B cell (primary cell): ENCODE data around the gene C1orf87. TPM values are rescaled to one million over a fixed set of nuclear protein-coding genes. Genes with fewer than 3 reads are reported as not detected.

Experiments used
- ATAC-seq: fragments of 200-7000 bp; cut with Tn5 transposase; one replicate; pipeline ENCODE4 v1.10.0; 2021; ENCODE audit warnings: low read depth, mild to moderate bottlenecking, moderate number of reproducible peaks, moderate library complexity
- CTCF ChIA-PET: fragments of 350-600 bp; sonication (Branson Sonifier 250); formaldehyde crosslinking; loops from one replicate; lab custom pipeline; 2021; ENCODE audit warnings: antibody characterized with exemption, inconsistent platforms; lab: Charles Lee
- POLR2A ChIA-PET: fragments of 350-600 bp; sonication (Branson Sonifier 250); formaldehyde crosslinking; loops from one replicate; lab custom pipeline; 2021; ENCODE audit warnings: antibody characterized with exemption; lab: Charles Lee
- DNase-seq: peaks from one replicate; pipeline ENCODE4 v3.0.0; 2013
- H2AFZ ChIP-seq: 2 replicates; pipeline ENCODE4 v1.6.1; 2012; ENCODE audit warnings: mild to moderate bottlenecking, low read depth, low read length; ENCODE audit not compliant: insufficient read depth, poor library complexity, severe bottlenecking
- H3K27ac ChIP-seq, 2 donors: 1 replicate in 1 of 2; 2 replicates in 1 of 2; pipeline ENCODE4 v1.5.1; 2012 to 2013; ENCODE audit warnings: low read length in 2 of 2, mild to moderate bottlenecking in 2 of 2, moderate library complexity in 1 of 2
- H3K27me3 ChIP-seq, 4 experiments: fragments of 200-600 bp in 1 of 4; sonication (generic) in 1 of 4; replicated peaks in 1 of 4; 1 replicate in 2 of 4; 2 replicates in 2 of 4; pipeline versions ENCODE4 v1.6.1 to v1.7.0; 2013 to 2016; ENCODE audit warnings: low read length in 3 of 4, mild to moderate bottlenecking in 2 of 4, mixed read lengths in 1 of 4, moderate library complexity in 1 of 4; ENCODE audit not compliant: insufficient read depth in 4 of 4, control insufficient read depth in 3 of 4; ENCODE audit errors: control extremely low read depth in 1 of 4
- H3K36me3 ChIP-seq, 2 experiments: replicated peaks in 1 of 2; 1 replicate in 1 of 2; 2 replicates in 1 of 2; pipeline versions ENCODE4 v1.6.1 to v1.7.1; 2013; ENCODE audit warnings: low read length in 1 of 2; ENCODE audit not compliant: insufficient read depth in 2 of 2, control insufficient read depth in 1 of 2; ENCODE audit errors: control extremely low read depth in 1 of 2, extremely low read depth in 1 of 2
- H3K4me1 ChIP-seq, 2 donors: fragments of 200-600 bp in 1 of 2; sonication (generic) in 1 of 2; 1 replicate in 1 of 2; 2 replicates in 1 of 2; pipeline versions ENCODE4 v1.5.1 to v1.6.1; 2013 to 2017; ENCODE audit warnings: low read length in 2 of 2; ENCODE audit not compliant: control insufficient read depth in 2 of 2, insufficient read depth in 2 of 2
- H3K4me2 ChIP-seq: replicated peaks from 2 replicates; pipeline ENCODE3; 2012; ENCODE audit warnings: mild to moderate bottlenecking, low read depth, low read length; ENCODE audit not compliant: poor library complexity, severe bottlenecking
- H3K4me3 ChIP-seq, 5 experiments: fragments of 200-600 bp in 1 of 5; sonication (generic) in 1 of 5; 1 replicate in 3 of 5; 2 replicates in 2 of 5; pipeline versions ENCODE4 v1.5.1 to v1.7.0; 2011 to 2016; ENCODE audit warnings: low read length in 4 of 5, mild to moderate bottlenecking in 4 of 5, low read depth in 2 of 5, control low read depth in 1 of 5, moderate library complexity in 1 of 5; ENCODE audit not compliant: insufficient read depth in 1 of 5; ENCODE audit errors: control extremely low read depth in 1 of 5, extremely low read depth in 1 of 5
- H3K79me2 ChIP-seq: fragments of 200-600 bp; sonication (generic); one replicate; pipeline ENCODE4 v1.6.0; 2016; ENCODE audit warnings: low read length; ENCODE audit not compliant: control insufficient read depth, insufficient read depth
- H3K9ac ChIP-seq: fragments of 200-600 bp; sonication (generic); 2 replicates; pipeline ENCODE4 v1.6.1; 2017; ENCODE audit warnings: mild to moderate bottlenecking, low read length, moderate library complexity
- H3K9me3 ChIP-seq, 3 donors: one replicate each; pipeline versions ENCODE4 v1.6.1 to v1.7.1; 2013; ENCODE audit warnings: low read length in 2 of 3; ENCODE audit not compliant: control insufficient read depth in 2 of 3, insufficient read depth in 1 of 3; ENCODE audit errors: control extremely low read depth in 1 of 3
- H4K20me1 ChIP-seq: 2 replicates; pipeline ENCODE4 v1.6.0; 2012; ENCODE audit warnings: mild to moderate bottlenecking, low read length; ENCODE audit not compliant: insufficient read depth, control insufficient read depth, poor library complexity, severe bottlenecking
- H3K27ac Mint-ChIP-seq: one replicate; pipeline ENCODE4 v1.8.0; 2021; ENCODE audit warnings: mixed read lengths
- H3K27me3 Mint-ChIP-seq: one replicate; pipeline ENCODE4 v1.8.0; 2021; ENCODE audit warnings: mixed read lengths
- H3K4me1 Mint-ChIP-seq: one replicate; pipeline ENCODE4 v1.8.0; 2021; ENCODE audit warnings: mixed read lengths
- H3K4me3 Mint-ChIP-seq: one replicate; pipeline ENCODE4 v1.8.0; 2021; ENCODE audit warnings: mixed read lengths
- H3K9me3 Mint-ChIP-seq: one replicate; pipeline ENCODE4 v1.8.0; 2022; ENCODE audit warnings: mixed read lengths; ENCODE audit not compliant: insufficient read depth
- CTCF ChIP-seq: fragments of 200-600 bp; IDR thresholded peaks from one replicate; pipeline ENCODE4 v1.8.0; 2022; ENCODE audit warnings: antibody characterized with exemption, mild to moderate bottlenecking
- EZH2 ChIP-seq: IDR thresholded peaks from 2 replicates; pipeline ENCODE4 v1.6.1; 2012; ENCODE audit warnings: borderline replicate concordance, low read depth, mild to moderate bottlenecking, moderate library complexity, low read length; ENCODE audit not compliant: insufficient read depth, poor library complexity, severe bottlenecking
- WGBS: methylation state at CpG from one replicate; pipeline ENCODE4 v1.1.5; 2013; ENCODE audit warnings: missing lambda C conversion rate; ENCODE audit not compliant: insufficient coverage; 5-methylcytosine and 5-hydroxymethylcytosine counted together
- intact Hi-C: fragments of 100-400 bp; cut with micrococcal nuclease; formaldehyde crosslinking; loops from one replicate; pipeline ENCODE4 v1.10.0; 2022
- polyA plus RNA-seq: library from polyadenylated mRNA; depleted of rRNA; stranded (reverse); fragments of >200 nt; gene quantifications from 2 replicates; pipeline ENCODE4 v1.2.3, GENCODE V29; 2012
- total RNA-seq, 2 donors: library from RNA; stranded (reverse); fragments of 120-200 nt in 1 of 2; gene quantifications; 1 replicate in 1 of 2; 2 replicates in 1 of 2; pipeline versions ENCODE4 v1.2.3 to v1.2.4, GENCODE V29; 2013 to 2022

C1orf87 gene
- total and polyA plus RNA-seq, 2 donors (not counting 1 experiment from before 2014, with no cell fraction given) = not detected

GRCh38 chr1:60091195-60091715, 17.7 kb upstream of the C1orf87 start:
- ATAC-seq (no peak), DNase-seq (no peak)
- no peaks in the 10 kb centered on the region for H3K9me3 Mint-ChIP-seq
- ChIA-PET CTCF (no interaction called here), POLR2A (no interaction called here)
- Histone ChIP-seq H2AFZ (no peak overlapping the region), H3K36me3 (no peaks in the 10 kb centered on the region), H3K4me2 (no peak overlapping the region), H3K27me3 (no peaks in the 10 kb centered on the region), H3K4me3 (no peak overlapping the region), H3K4me1 (no peaks in the 10 kb centered on the region), H3K79me2 (no peaks in the 10 kb centered on the region), H3K9ac (no peak overlapping the region), H3K27ac (no peak overlapping the region), H4K20me1 (no peaks in the 10 kb centered on the region), H3K9me3 (no peaks in the 10 kb centered on the region)
- H3K4me3 Mint-ChIP-seq = no peak overlapping the region
- 95% methylated on average over 4 of the region's 6 CpGs for WGBS
- H3K4me1 Mint-ChIP-seq = no peaks in the 10 kb centered on the region
- H3K27me3 Mint-ChIP-seq = no peaks in the 10 kb centered on the region
- intact Hi-C loops = no loop called here
- H3K27ac Mint-ChIP-seq = no peak overlapping the region
- TF ChIP-seq CTCF (no peak), EZH2 (no peak)

- POLR2A ChIA-PET = no interaction called here
These were observed 17.1 kb upstream of the C1orf87 start for GRCh38 chr1:60090655-60091054.

More at GRCh38 chr1:60090655-60091054, 17.1 kb upstream of the C1orf87 start:
- Histone ChIP-seq H3K27me3 (no peaks in the 10 kb centered on the region), H3K4me1 (no peaks in the 10 kb centered on the region), H3K9me3 (no peaks in the 10 kb centered on the region), H3K4me2 (no peak overlapping the region), H3K4me3 (no peak overlapping the region), H4K20me1 (no peaks in the 10 kb centered on the region), H3K79me2 (no peaks in the 10 kb centered on the region), H2AFZ (no peak overlapping the region), H3K27ac (no peak overlapping the region), H3K36me3 (no peaks in the 10 kb centered on the region), H3K9ac (no peak overlapping the region)
- no peak for ATAC-seq
- intact Hi-C loops = no loop called here
- Mint-ChIP-seq H3K9me3 (no peaks in the 10 kb centered on the region), H3K27ac (no peak overlapping the region), H3K27me3 (no peaks in the 10 kb centered on the region), H3K4me3 (no peak overlapping the region), H3K4me1 (no peaks in the 10 kb centered on the region)
- no peak for TF ChIP-seq EZH2
- TF ChIP-seq CTCF = no peak
- no peak for DNase-seq
- CTCF ChIA-PET = no interaction called here
- WGBS = 72% methylated on average over 2 of the region's 2 CpGs
